Measurements from ENCODE around the gene ZNF358.

The ZNF358 gene

DNA sequence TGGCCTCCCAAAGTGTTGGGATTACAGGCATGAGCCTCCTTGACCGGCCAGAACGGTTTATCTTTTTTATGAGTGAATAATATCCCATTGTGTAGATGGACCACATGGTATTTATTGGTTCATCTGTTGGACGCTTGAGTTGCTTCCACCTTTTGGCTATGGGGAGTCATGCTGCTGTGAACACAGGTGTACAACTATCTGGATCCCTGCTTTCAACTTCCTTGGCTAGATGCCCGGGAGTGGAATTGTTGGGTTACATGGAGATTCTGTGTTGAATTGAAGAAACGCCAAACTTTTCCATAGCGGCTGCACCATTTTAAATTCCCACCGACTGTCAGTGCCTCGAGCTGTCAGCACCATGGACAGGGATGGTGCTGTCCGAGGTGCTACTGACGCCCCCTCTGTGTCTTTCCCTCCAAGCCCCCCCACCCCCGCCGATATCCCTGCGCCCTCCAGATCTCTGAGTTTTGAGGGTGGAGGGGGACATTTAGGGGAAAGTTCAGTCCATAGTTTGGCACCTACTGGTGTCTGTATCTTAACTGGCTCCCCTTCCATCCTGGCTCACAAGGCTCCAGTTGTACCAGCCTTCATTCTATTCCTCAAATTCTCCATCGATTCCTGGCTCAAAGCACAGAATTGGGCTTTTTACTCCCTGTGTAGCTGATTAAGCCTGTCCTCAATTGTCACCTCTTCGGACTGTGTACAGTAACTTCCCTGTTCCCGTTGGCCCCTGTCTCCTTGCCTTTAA lies 46.9 kb downstream of the ZNF358 start:
- no peak for DNase-seq

DNA sequence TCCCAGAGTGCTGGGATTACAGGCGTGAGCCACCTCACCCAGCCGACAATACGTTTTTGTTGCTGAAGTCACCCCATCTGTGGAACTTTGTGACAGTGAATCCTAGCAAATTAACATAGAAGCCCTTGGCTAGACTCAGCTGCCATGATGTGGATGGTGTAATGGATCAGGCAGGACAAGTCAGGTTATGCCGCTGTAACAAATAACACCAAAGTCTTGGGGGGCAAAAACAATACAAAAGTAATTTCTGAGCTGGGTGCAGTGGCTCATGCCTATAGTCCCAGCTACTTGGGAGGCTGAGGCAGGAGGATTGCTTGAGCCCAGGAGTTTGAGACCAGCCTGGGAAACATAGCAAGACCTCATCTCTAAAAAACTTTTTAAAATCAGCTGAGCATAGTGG lies 49.0 kb downstream of the ZNF358 start:
- DNase-seq = no peak

DNA sequence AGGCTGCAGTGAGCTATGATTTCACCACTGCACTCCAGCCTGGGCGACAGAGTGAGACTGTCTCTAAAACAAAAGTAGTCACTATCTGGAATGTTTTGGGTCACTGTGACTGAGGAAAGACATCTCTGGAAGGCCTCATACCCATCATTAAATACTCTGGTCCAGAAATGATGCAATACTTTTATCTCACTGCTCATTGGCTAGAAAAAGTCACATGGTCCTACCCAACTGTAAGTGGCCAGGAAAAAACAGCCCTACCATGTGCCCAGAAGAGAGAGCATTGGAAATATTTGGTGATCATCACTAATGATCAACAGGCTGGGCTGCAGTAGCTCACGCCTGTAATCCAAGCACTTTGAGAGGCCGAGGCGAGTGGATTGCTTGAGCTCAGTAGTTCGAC lies 49.4 kb downstream of the ZNF358 start:
- DNase-seq = no peak

All from activated CD8-positive, alpha-beta memory T cell treated with anti-CD3 and anti-CD28 coated beads for 24 hours (primary cell).